ENCODE results near the gene EZR. TPM values are rescaled to one million over a fixed set of nuclear protein-coding genes. Genes with fewer than 3 reads are reported as not detected.
A peak's percentile ranks its signal among the peaks of the same experiment; 100 is the strongest.

Gene EZR
- total RNA-seq, 1 donor from 2014 or later: 264 TPM

GRCh38 chr6:158786645-158787304 lies 32.4 kb downstream of the EZR start:
- no peak for DNase-seq (ENCODE audit: low read depth)
- TF ChIP-seq, protein P1, sequence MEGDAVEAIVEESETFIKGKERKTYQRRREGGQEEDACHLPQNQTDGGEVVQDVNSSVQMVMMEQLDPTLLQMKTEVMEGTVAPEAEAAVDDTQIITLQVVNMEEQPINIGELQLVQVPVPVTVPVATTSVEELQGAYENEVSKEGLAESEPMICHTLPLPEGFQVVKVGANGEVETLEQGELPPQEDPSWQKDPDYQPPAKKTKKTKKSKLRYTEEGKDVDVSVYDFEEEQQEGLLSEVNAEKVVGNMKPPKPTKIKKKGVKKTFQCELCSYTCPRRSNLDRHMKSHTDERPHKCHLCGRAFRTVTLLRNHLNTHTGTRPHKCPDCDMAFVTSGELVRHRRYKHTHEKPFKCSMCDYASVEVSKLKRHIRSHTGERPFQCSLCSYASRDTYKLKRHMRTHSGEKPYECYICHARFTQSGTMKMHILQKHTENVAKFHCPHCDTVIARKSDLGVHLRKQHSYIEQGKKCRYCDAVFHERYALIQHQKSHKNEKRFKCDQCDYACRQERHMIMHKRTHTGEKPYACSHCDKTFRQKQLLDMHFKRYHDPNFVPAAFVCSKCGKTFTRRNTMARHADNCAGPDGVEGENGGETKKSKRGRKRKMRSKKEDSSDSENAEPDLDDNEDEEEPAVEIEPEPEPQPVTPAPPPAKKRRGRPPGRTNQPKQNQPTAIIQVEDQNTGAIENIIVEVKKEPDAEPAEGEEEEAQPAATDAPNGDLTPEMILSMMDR (conservative IDR thresholded peaks at IDR 0.05; ENCODE audit: low read depth, low read length): no peak
- no peak overlapping the region for H3K4me3 ChIP-seq (ENCODE audit: low read depth, low read length)

DNA sequence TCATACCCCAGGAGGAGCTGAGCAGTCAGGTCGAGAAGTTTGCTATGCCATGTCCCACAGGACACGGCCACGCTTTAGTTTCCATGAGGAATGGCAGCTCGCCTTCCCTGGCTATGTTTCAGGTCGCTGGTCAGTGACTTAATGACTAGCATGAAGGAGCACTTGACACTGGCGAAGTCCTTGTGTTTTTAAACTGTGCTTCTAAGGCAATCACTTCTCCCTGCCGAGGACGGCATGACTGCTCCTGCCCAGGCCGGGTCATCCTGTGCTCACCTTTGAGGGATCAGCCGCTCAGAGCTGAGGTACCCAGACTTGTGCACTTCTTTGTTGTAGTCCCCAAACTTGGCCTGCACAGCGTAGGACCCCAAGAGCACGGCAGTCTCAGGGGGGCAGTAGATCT lies 34.1 kb downstream of the EZR start:
- DNase-seq (ENCODE audit: low read depth): peak; percentile 48
- TF ChIP-seq, protein P1 (conservative IDR thresholded peaks at IDR 0.05; ENCODE audit: low read depth, low read length): no peak
- no peak overlapping the region for H3K4me3 ChIP-seq (ENCODE audit: low read depth, low read length)

DNA sequence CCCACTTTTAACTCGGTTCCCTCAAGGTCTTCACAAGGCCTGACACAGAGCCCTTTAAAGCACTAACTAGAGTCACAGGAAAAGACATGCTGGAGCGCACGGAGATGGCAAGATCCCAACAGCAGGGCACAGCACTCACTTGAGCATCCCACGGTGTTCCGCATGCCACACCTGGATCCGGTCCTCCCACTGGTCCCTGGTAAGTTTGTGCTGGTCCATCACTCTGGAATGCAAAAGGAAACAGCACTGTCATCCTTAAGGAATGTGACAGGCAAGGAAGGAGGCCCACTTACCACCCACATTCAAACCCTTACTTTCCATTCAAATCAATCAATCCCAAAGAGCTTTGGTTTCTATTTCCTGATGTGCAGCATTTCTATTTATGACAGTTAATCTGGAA lies 34.7 kb downstream of the EZR start:
- TF ChIP-seq, protein P1 (conservative IDR thresholded peaks at IDR 0.05; ENCODE audit: low read depth, low read length): no peak
- peak; percentile 42 for DNase-seq (ENCODE audit: low read depth)
- H3K4me3 ChIP-seq (ENCODE audit: low read depth, low read length): no peak overlapping the region

- TF ChIP-seq, protein P1 (conservative IDR thresholded peaks at IDR 0.05; ENCODE audit: low read depth, low read length): no peak
- no peak for DNase-seq (ENCODE audit: low read depth)
Measured at GRCh38 chr6:158783851-158784250, 35.3 kb downstream of the EZR start.

GRCh38 chr6:158783167-158783450 lies 36.1 kb downstream of the EZR start:
- TF ChIP-seq, protein P1 (conservative IDR thresholded peaks at IDR 0.05; ENCODE audit: low read depth, low read length): no peak
- H3K4me3 ChIP-seq (ENCODE audit: low read depth, low read length): no peak overlapping the region
- no peak for DNase-seq (ENCODE audit: low read depth)

More at GRCh38 chr6:158783851-158784250, 35.3 kb downstream of the EZR start:
- H3K4me3 ChIP-seq (ENCODE audit: low read depth, low read length): no peak overlapping the region

GRCh38 chr6:158782432-158783166 lies 36.6 kb downstream of the EZR start:
- DNase-seq (ENCODE audit: low read depth): no peak
- TF ChIP-seq, protein P1 (conservative IDR thresholded peaks at IDR 0.05; ENCODE audit: low read depth, low read length): no peak
- H3K4me3 ChIP-seq (ENCODE audit: low read depth, low read length): no peak overlapping the region
